Esophagus squamous epithelium (tissue), 4 donors: Measurements from ENCODE around the gene S100A6.

Experiments
- POLR2A ChIP-seq, 4 donors: fragments of 450-650 bp; IDR thresholded peaks; one replicate each; pipeline ENCODE4 v1.6.1; 2017; ENCODE audit warnings: antibody characterized with exemption in 4 of 4, mild to moderate bottlenecking in 4 of 4, moderate library complexity in 3 of 4
- TF ChIP-seq, protein P1 (sequence below), 6 experiments: fragments of 450-650 bp in 4 of 6; fragments of 200-600 bp in 2 of 6; sonication (generic) in 2 of 6; IDR thresholded peaks; one replicate each; pipeline ENCODE4 v1.5.1; 2016 to 2019; ENCODE audit warnings: antibody characterized with exemption in 6 of 6, mild to moderate bottlenecking in 4 of 6, moderate library complexity in 4 of 6

DNA sequence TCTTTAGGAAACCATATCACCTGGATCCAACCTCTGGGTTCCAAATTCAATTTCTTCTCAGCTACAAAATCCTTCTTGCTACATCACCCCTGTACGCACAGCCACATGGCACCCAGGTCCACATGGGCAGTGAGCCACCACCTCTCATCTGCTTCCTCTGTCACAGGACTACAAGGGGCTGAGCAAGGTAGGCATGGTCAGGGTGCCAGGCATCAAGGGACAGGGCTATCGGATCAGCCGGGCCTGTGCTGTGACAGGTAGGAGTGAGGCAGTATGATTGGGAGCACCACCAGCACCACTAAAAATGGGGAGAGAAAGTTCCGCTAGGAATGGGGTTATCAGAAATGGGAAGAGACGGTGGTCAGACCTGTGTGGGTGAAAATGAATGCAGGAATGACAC, 29.4 kb downstream of the S100A6 start:
- TF ChIP-seq, protein P1, sequence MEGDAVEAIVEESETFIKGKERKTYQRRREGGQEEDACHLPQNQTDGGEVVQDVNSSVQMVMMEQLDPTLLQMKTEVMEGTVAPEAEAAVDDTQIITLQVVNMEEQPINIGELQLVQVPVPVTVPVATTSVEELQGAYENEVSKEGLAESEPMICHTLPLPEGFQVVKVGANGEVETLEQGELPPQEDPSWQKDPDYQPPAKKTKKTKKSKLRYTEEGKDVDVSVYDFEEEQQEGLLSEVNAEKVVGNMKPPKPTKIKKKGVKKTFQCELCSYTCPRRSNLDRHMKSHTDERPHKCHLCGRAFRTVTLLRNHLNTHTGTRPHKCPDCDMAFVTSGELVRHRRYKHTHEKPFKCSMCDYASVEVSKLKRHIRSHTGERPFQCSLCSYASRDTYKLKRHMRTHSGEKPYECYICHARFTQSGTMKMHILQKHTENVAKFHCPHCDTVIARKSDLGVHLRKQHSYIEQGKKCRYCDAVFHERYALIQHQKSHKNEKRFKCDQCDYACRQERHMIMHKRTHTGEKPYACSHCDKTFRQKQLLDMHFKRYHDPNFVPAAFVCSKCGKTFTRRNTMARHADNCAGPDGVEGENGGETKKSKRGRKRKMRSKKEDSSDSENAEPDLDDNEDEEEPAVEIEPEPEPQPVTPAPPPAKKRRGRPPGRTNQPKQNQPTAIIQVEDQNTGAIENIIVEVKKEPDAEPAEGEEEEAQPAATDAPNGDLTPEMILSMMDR (IDR thresholded peaks at IDR 0.05), result no peak
- TF ChIP-seq POLR2A (IDR thresholded peaks at IDR 0.05), result no peak
